Loucy (cell line): ENCODE measurements around the gene MSMP.

Experiments used
- H2AFZ ChIP-seq: fragments of 200-600 bp; sonication (generic); 2 replicates; pipeline ENCODE4 v1.6.0; 2016; ENCODE audit warnings: antibody characterized with exemption, mild to moderate bottlenecking, low read length, moderate library complexity
- H3F3A ChIP-seq: fragments of 200-600 bp; 2 replicates; pipeline ENCODE4 v1.6.0; 2016; ENCODE audit warnings: antibody characterized with exemption, low read depth, mild to moderate bottlenecking
- H3K27me3 ChIP-seq: fragments of 200-600 bp; sonication (generic); 2 replicates; pipeline ENCODE4 v1.6.1; 2014; ENCODE audit warnings: low read length, mild to moderate bottlenecking; ENCODE audit not compliant: insufficient read depth, poor library complexity, severe bottlenecking
- H3K36me3 ChIP-seq: fragments of 200-600 bp; sonication (generic); 2 replicates; pipeline ENCODE4 v1.6.1; 2016; ENCODE audit warnings: low read length; ENCODE audit not compliant: insufficient read depth
- H3K4me1 ChIP-seq: fragments of 200-600 bp; sonication (generic); 2 replicates; pipeline ENCODE4 v1.5.1; 2014; ENCODE audit warnings: low read length, mild to moderate bottlenecking; ENCODE audit not compliant: insufficient read depth, poor library complexity, severe bottlenecking
- H3K4me2 ChIP-seq: fragments of 200-600 bp; sonication (generic); 2 replicates; pipeline ENCODE4 v1.6.0; 2014; ENCODE audit warnings: antibody characterized with exemption, low read length, low read depth, mild to moderate bottlenecking; ENCODE audit not compliant: poor library complexity, severe bottlenecking
- H3K4me3 ChIP-seq: fragments of 200-600 bp; sonication (generic); 2 replicates; pipeline ENCODE4 v1.5.1; 2014; ENCODE audit warnings: low read length, mild to moderate bottlenecking, mixed read lengths; ENCODE audit not compliant: poor library complexity, severe bottlenecking
- H3K79me2 ChIP-seq: fragments of 200-600 bp; sonication (generic); 2 replicates; pipeline ENCODE4 v1.6.1; 2014; ENCODE audit warnings: low read length; ENCODE audit not compliant: insufficient read depth
- H3K9ac ChIP-seq: fragments of 200-600 bp; sonication (generic); 2 replicates; pipeline ENCODE4 v1.6.0; 2014; ENCODE audit warnings: mild to moderate bottlenecking, low read depth, low read length, moderate library complexity; ENCODE audit not compliant: poor library complexity, severe bottlenecking
- H3K9me2 ChIP-seq: fragments of 200-600 bp; sonication (generic); replicated peaks from 2 replicates; pipeline ENCODE4 v1.6.1; 2016; ENCODE audit warnings: low read depth, low read length, mixed read lengths
- H3K9me3 ChIP-seq: fragments of 200-600 bp; sonication (generic); 2 replicates; pipeline ENCODE4 v1.6.1; 2014; ENCODE audit warnings: mild to moderate bottlenecking, antibody characterized with exemption, low read length, low read depth; ENCODE audit not compliant: insufficient read depth
- H4K20me1 ChIP-seq: fragments of 200-600 bp; sonication (generic); 2 replicates; pipeline ENCODE4 v1.6.0; 2014; ENCODE audit warnings: antibody characterized with exemption, low read length, mild to moderate bottlenecking; ENCODE audit not compliant: insufficient read depth, poor library complexity, severe bottlenecking
- EZH2phosphoT487 ChIP-seq: fragments of 200-600 bp; IDR thresholded peaks from 2 replicates; pipeline ENCODE4 v1.6.1; 2018; ENCODE audit warnings: antibody characterized with exemption, mild to moderate bottlenecking, moderate library complexity, borderline replicate concordance
- TF ChIP-seq, protein P1 (sequence below): fragments of 200-600 bp; sonication (generic); conservative IDR thresholded peaks from 2 replicates; pipeline ENCODE4 v1.5.1; 2014; ENCODE audit warnings: mild to moderate bottlenecking, antibody characterized with exemption, low read length

The MSMP gene

DNA sequence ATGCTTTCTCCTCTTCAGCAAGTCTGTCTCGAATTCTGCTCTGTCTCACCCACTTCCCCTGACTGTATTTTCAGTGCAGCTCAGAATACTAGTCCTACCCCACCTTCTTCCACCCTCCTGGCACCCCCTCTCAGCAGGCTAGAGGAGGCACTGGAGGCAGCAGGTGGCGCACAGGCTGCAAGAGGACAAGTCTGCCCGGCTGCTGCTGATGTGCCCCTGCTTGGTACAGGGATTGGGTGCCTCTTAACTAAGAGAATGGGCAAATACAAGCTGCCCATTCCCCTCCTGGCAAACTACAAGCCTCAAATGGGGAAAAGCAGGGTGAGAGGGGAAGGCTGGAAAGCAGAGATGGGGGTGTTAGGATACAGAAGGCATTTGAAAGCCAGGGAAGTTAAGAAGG, 27.1 kb downstream of the MSMP start:
- no peaks in the 10 kb centered on the region for H3K27me3 ChIP-seq
- H3K4me2 ChIP-seq: peak overlapping the region; percentile 99
- peak overlapping the region; percentile 81 for H3K4me3 ChIP-seq
- H3K36me3 ChIP-seq: peaks cover 35% of the 10 kb centered on the region; the same call in 1 of the 2 replicates
- H3K79me2 ChIP-seq: peaks cover 63% of the 10 kb centered on the region
- H3K4me1 ChIP-seq: peaks cover 48% of the 10 kb centered on the region
- peak overlapping the region; percentile 92 for H3K9ac ChIP-seq
- H3K9me3 ChIP-seq: no peaks in the 10 kb centered on the region
- TF ChIP-seq, protein P1, sequence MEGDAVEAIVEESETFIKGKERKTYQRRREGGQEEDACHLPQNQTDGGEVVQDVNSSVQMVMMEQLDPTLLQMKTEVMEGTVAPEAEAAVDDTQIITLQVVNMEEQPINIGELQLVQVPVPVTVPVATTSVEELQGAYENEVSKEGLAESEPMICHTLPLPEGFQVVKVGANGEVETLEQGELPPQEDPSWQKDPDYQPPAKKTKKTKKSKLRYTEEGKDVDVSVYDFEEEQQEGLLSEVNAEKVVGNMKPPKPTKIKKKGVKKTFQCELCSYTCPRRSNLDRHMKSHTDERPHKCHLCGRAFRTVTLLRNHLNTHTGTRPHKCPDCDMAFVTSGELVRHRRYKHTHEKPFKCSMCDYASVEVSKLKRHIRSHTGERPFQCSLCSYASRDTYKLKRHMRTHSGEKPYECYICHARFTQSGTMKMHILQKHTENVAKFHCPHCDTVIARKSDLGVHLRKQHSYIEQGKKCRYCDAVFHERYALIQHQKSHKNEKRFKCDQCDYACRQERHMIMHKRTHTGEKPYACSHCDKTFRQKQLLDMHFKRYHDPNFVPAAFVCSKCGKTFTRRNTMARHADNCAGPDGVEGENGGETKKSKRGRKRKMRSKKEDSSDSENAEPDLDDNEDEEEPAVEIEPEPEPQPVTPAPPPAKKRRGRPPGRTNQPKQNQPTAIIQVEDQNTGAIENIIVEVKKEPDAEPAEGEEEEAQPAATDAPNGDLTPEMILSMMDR: peak; percentile 70
- no peak for TF ChIP-seq EZH2phosphoT487
- peaks cover 23% of the 10 kb centered on the region for H4K20me1 ChIP-seq
- H3F3A ChIP-seq: peaks cover 13% of the 10 kb centered on the region
- no peaks in the 10 kb centered on the region for H3K9me2 ChIP-seq
- no peak overlapping the region for H2AFZ ChIP-seq

DNA sequence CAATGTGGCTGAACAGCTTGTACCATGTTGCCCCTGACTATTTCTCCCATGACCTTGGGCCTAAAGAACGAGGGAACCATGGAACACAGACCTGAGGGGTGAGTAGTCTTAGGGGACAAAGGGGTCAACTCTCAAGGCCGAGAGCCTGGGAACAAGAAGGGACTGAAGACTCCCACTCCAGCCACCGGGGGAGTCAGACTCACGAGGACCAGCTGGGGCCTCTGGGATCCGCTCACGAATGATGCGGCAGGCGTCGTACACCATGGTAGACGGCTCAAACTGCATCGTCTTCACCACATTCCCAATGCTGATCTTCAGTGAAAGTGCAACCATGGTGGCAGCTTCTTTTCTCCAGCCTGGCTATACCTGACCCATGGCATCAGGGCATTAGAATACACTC, 28.7 kb downstream of the MSMP start:
- no peaks in the 10 kb centered on the region for H3K9me2 ChIP-seq
- H3K4me1 ChIP-seq: peaks cover 40% of the 10 kb centered on the region
- peaks cover 50% of the 10 kb centered on the region; the same call in 1 of the 2 replicates for H3K36me3 ChIP-seq
- H3K9me3 ChIP-seq: no peaks in the 10 kb centered on the region
- no peak overlapping the region for H2AFZ ChIP-seq
- H4K20me1 ChIP-seq: peaks cover 20% of the 10 kb centered on the region
- TF ChIP-seq, protein P1: no peak
- no peak for TF ChIP-seq EZH2phosphoT487
- no peak overlapping the region for H3K4me3 ChIP-seq
- H3K27me3 ChIP-seq: no peaks in the 10 kb centered on the region
- H3K4me2 ChIP-seq: no peak overlapping the region
- peaks cover 13% of the 10 kb centered on the region for H3F3A ChIP-seq
- peaks cover 47% of the 10 kb centered on the region for H3K79me2 ChIP-seq
- no peak overlapping the region for H3K9ac ChIP-seq

DNA sequence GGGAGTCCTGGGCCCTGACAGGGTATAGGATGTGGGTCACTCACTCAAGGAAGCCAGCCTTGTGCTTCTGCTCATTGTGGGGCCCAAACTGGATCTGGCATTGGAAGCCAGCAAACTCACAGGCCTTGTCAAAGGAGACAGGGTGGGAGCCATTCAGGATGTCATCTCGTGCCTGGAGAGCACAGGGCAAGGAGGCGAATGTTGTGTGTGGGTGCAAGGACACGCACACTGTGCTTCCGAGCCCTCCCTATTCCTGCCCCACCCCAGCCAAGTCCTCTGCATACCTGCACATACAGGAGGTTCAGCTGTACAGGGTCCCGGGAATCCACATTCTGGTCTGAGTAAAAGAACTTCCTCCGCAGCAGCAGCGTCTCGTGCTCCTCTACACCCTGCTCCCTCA, 30.2 kb downstream of the MSMP start:
- Histone ChIP-seq H3K9me3 (no peaks in the 10 kb centered on the region), H3K9me2 (no peaks in the 10 kb centered on the region), H3K79me2 (peaks cover 32% of the 10 kb centered on the region), H3K9ac (no peak overlapping the region), H2AFZ (no peak overlapping the region), H3K36me3 (peaks cover 65% of the 10 kb centered on the region; the same call in 1 of the 2 replicates), H3K4me1 (peaks cover 26% of the 10 kb centered on the region), H4K20me1 (peaks cover 6% of the 10 kb centered on the region), H3K4me2 (no peak overlapping the region), H3F3A (peaks cover 9% of the 10 kb centered on the region), H3K27me3 (no peaks in the 10 kb centered on the region), H3K4me3 (no peak overlapping the region)
- TF ChIP-seq, protein P1: no peak
- TF ChIP-seq EZH2phosphoT487: no peak
